ENCODE data around the gene YWHAQ. TPM values are rescaled to one million over a fixed set of nuclear protein-coding genes. Genes with fewer than 3 reads are reported as not detected.

Gene YWHAQ
- total and polyA plus RNA-seq, 2 of the 4 experiments (the other 2 are of a cell fraction): 196 to 255 TPM

DNA sequence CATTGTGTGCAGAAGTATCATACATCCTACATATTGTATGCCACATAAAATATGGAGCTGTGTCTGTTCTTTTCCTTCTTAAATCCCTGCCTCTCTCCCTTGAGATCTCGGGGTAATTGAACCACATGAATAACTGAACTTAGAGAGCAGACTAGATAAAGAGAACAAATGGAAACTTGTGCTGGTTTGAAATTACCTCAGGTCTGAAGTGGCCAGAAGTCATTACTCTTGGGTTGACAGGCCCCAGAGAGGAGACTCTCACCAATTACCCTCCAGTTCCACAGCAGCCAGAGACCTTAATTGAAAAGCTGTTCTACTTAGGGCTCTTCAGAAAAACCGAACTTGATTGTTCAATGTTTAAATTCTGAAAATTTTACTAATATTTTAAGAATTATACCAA lies 70.2 kb downstream of the YWHAQ start:
- Histone ChIP-seq H2AK5ac (ENCODE audit: low read depth, low read length) (no peak overlapping the region), H3K79me1 (ENCODE audit: low read depth in 1 of 2, low read length in 2 of 2) (peaks cover 0 to 14% of the 10 kb centered on the region in 2 experiments; a peak in 2 of 4 replicates), H3K36me3 (ENCODE audit: control insufficient read depth, insufficient read depth, low read length) (peaks cover 2% of the 10 kb centered on the region; the same call in 1 of the 2 replicates), H3K27ac (ENCODE audit: insufficient read depth, low read length) (no peak overlapping the region), H3K56ac (ENCODE audit: extremely low read depth, insufficient read depth, low read length) (no peak overlapping the region), H4K20me1 (ENCODE audit: insufficient read depth, low read length) (peaks cover 3% of the 10 kb centered on the region; the same call in 1 of the 2 replicates), H3K4ac (ENCODE audit: low read depth, low read length) (no peak overlapping the region), H4K8ac (ENCODE audit: low read depth in 2 of 2, low read length in 2 of 2) (no peak overlapping the region), H3K9me3 (ENCODE audit: control insufficient read depth, insufficient read depth, low read length) (no peaks in the 10 kb centered on the region), H3K9ac (ENCODE audit: low read depth, low read length) (no peak overlapping the region), H4K91ac (ENCODE audit: insufficient read depth, low read depth, low read length) (no peak overlapping the region), H3K27me3 (ENCODE audit: control insufficient read depth, insufficient read depth, low read length) (no peaks in the 10 kb centered on the region), H3K18ac (ENCODE audit: low read depth, low read length) (no peak overlapping the region), H2BK20ac (ENCODE audit: low read depth, low read length) (no peak overlapping the region), H2BK120ac (ENCODE audit: low read depth, low read length) (no peak overlapping the region), H2BK5ac (ENCODE audit: low read depth, low read length, poor library complexity, severe bottlenecking) (no peak overlapping the region), H3K23ac (ENCODE audit: low read depth, low read length) (no peak overlapping the region), H3K9me1 (ENCODE audit: insufficient read depth, low read length) (peaks cover 7% of the 10 kb centered on the region), H2AFZ (replicated peaks; ENCODE audit: low read length, poor library complexity) (no peak overlapping the region), H2AK9ac (replicated peaks; ENCODE audit: low read depth, low read length, poor library complexity) (no peak overlapping the region), H2BK15ac (ENCODE audit: low read depth, low read length) (no peak overlapping the region), H4K5ac (ENCODE audit: low read depth, low read length) (no peak overlapping the region), H3K4me3 (ENCODE audit: insufficient read depth, low read depth, low read length) (no peak overlapping the region), H3K4me2 (ENCODE audit: low read depth, low read length) (no peak overlapping the region), H3K14ac (replicated peaks; ENCODE audit: low read depth, low read length) (no peak overlapping the region), H3K4me1 (ENCODE audit: control insufficient read depth, insufficient read depth, low read length) (peaks cover 7% of the 10 kb centered on the region)
- CTCF ChIA-PET: no interaction called here
- intact Hi-C loops (cut with micrococcal nuclease): no loop called here
- POLR2A ChIA-PET (ENCODE audit: unreplicated experiment): interaction anchor here (0.5 kb wide), 1 partner anchor 345 kb away, joined by 3 read pairs; no protein-coding TSS in a partner anchor
- no CpG with 5 or more reads among the region's 2 CpGs for WGBS, 2 experiments (ENCODE audit: extremely low coverage in 2 of 2, insufficient read length in 1 of 2)
- no TSS peak for BruUV-seq (replicated peaks)
- dilution Hi-C loops (cut with HindIII; ENCODE audit: low sequenced_read_pairs, unreplicated experiment): no loop called here
- TF ChIP-seq RFX5 (IDR thresholded peaks at IDR 0.05; ENCODE audit: low read depth, low read length) (no peak), RCOR1 (IDR thresholded peaks at IDR 0.05; ENCODE audit: insufficient replicate concordance, low read length) (no peak)
- TF ChIP-seq, protein P1, sequence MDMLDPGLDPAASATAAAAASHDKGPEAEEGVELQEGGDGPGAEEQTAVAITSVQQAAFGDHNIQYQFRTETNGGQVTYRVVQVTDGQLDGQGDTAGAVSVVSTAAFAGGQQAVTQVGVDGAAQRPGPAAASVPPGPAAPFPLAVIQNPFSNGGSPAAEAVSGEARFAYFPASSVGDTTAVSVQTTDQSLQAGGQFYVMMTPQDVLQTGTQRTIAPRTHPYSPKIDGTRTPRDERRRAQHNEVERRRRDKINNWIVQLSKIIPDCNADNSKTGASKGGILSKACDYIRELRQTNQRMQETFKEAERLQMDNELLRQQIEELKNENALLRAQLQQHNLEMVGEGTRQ (IDR thresholded peaks at IDR 0.05; ENCODE audit: low read depth, low read length): no peak
- in situ Hi-C loops (cut with MboI; ENCODE audit: low sequenced_read_pairs): loop anchor here (10.0 kb wide), 1 partner anchor 484 kb away; the partner anchor contains the start of gene KLF11
- DNase-seq (no peak), ATAC-seq (ENCODE audit: low read depth) (no peak)
